DOHH2 (cell line): Measurements from ENCODE around the gene CDKN2AIP.

ENCODE experiments used
- EZH2phosphoT487 ChIP-seq: fragments of 200-600 bp; sonication (generic); IDR thresholded peaks from 2 replicates; pipeline ENCODE4 v1.6.1; 2017; ENCODE audit warnings: borderline replicate concordance, mild to moderate bottlenecking, antibody characterized with exemption, low read length, moderate library complexity, mixed read lengths
- TF ChIP-seq, protein P1 (sequence below): fragments of 200-600 bp; sonication (generic); IDR thresholded peaks from one replicate; pipeline ENCODE4 v1.5.1; 2014; ENCODE audit warnings: antibody characterized with exemption, mild to moderate bottlenecking, low read depth, low read length; ENCODE audit not compliant: poor library complexity, severe bottlenecking

- TF ChIP-seq, protein P1, sequence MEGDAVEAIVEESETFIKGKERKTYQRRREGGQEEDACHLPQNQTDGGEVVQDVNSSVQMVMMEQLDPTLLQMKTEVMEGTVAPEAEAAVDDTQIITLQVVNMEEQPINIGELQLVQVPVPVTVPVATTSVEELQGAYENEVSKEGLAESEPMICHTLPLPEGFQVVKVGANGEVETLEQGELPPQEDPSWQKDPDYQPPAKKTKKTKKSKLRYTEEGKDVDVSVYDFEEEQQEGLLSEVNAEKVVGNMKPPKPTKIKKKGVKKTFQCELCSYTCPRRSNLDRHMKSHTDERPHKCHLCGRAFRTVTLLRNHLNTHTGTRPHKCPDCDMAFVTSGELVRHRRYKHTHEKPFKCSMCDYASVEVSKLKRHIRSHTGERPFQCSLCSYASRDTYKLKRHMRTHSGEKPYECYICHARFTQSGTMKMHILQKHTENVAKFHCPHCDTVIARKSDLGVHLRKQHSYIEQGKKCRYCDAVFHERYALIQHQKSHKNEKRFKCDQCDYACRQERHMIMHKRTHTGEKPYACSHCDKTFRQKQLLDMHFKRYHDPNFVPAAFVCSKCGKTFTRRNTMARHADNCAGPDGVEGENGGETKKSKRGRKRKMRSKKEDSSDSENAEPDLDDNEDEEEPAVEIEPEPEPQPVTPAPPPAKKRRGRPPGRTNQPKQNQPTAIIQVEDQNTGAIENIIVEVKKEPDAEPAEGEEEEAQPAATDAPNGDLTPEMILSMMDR, result no peak
- TF ChIP-seq EZH2phosphoT487, result no peak
Observed at GRCh38 chr4:183400035-183400434, 44.4 kb upstream of the CDKN2AIP start.
